Upper lobe of right lung (tissue), 1 donor: Measurements from ENCODE around the gene TMBIM1. TPM values are rescaled to one million over a fixed set of nuclear protein-coding genes. Genes with fewer than 3 reads are reported as not detected.

Experiments used
- ATAC-seq: fragments of 200-7000 bp; cut with Tn5 transposase; one replicate; pipeline ENCODE4 v1.9.1; 2020; ENCODE audit warnings: mild to moderate bottlenecking, moderate library complexity
- DNase-seq: peaks from one replicate; pipeline ENCODE4 v3.0.0-alpha.2; 2020
- H3K27ac ChIP-seq: fragments of 200-600 bp; one replicate; pipeline ENCODE4 v1.8.0; 2022
- H3K27me3 ChIP-seq: fragments of 200-600 bp; one replicate; pipeline ENCODE4 v1.8.0; 2022; ENCODE audit warnings: mild to moderate bottlenecking
- H3K36me3 ChIP-seq: fragments of 200-600 bp; one replicate; pipeline ENCODE4 v1.8.0; 2022
- H3K4me1 ChIP-seq: fragments of 200-600 bp; one replicate; pipeline ENCODE4 v1.8.0; 2022
- H3K4me3 ChIP-seq: fragments of 200-600 bp; one replicate; pipeline ENCODE4 v1.8.0; 2022; ENCODE audit warnings: mild to moderate bottlenecking
- H3K9me3 ChIP-seq: fragments of 200-600 bp; one replicate; pipeline ENCODE4 v1.8.0; 2022
- intact Hi-C: fragments of 100-400 bp; cut with DNase I; formaldehyde crosslinking; loops from one replicate; pipeline ENCODE4 v1.11.0; 2022
- total RNA-seq: library from RNA; stranded (reverse); fragmentation: NEBNext Ultra II Directional; extraction: Animal tissue kit (Norgen Biotek cat#: 25700); gene quantifications from one replicate; pipeline ENCODE4 v1.2.1, GENCODE V29; 2021
- TF ChIP-seq, protein P1 (sequence below): fragments of 200-600 bp; IDR thresholded peaks from one replicate; pipeline ENCODE4 v1.8.0; 2022; ENCODE audit warnings: antibody characterized with exemption
- donor health status: DM: no; HTN: yes; CAD: no; lungs with severe emphysema.

Gene TMBIM1
- total RNA-seq, 1 donor from 2014 or later, result 281 TPM

DNA sequence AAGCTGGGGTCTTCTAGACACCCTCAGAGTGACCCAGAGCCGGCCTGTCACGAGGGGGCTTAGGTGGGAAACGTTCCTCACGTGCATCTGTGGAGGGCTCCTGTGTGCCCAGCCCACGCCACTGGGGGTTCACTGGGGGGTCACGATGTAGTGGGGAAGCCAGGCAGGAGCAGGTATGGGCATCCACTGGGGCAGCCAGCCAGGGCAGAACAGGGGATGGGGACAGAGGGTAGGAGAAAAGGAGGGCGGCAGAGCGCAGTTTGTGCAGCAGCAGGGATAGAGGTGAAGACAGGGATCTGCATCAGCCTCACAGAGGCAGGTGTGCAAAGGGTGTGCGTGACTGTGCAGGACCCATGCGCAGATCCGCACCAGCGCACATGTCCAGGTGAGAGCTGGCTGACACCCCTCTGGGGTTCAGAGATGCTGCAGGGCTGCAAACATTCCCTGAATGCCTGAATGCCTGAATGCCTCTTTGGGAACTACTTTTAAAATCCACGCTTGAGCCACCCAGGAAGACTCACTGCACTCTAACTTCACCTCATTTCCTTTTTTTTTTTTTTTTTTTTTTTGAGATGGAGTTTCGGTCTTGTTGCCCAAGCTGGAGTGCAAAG is 11.9 kb downstream of the TMBIM1 start:
- Histone ChIP-seq H3K27me3 (no peaks in the 10 kb centered on the region), H3K27ac (no peak overlapping the region), H3K9me3 (no peaks in the 10 kb centered on the region), H3K36me3 (peaks cover 83% of the 10 kb centered on the region), H3K4me3 (no peak overlapping the region), H3K4me1 (peaks cover 40% of the 10 kb centered on the region)
- intact Hi-C loops, result no loop called here
- ATAC-seq, result no peak
- DNase-seq, result no peak
- TF ChIP-seq, protein P1, sequence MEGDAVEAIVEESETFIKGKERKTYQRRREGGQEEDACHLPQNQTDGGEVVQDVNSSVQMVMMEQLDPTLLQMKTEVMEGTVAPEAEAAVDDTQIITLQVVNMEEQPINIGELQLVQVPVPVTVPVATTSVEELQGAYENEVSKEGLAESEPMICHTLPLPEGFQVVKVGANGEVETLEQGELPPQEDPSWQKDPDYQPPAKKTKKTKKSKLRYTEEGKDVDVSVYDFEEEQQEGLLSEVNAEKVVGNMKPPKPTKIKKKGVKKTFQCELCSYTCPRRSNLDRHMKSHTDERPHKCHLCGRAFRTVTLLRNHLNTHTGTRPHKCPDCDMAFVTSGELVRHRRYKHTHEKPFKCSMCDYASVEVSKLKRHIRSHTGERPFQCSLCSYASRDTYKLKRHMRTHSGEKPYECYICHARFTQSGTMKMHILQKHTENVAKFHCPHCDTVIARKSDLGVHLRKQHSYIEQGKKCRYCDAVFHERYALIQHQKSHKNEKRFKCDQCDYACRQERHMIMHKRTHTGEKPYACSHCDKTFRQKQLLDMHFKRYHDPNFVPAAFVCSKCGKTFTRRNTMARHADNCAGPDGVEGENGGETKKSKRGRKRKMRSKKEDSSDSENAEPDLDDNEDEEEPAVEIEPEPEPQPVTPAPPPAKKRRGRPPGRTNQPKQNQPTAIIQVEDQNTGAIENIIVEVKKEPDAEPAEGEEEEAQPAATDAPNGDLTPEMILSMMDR, result no peak

DNA sequence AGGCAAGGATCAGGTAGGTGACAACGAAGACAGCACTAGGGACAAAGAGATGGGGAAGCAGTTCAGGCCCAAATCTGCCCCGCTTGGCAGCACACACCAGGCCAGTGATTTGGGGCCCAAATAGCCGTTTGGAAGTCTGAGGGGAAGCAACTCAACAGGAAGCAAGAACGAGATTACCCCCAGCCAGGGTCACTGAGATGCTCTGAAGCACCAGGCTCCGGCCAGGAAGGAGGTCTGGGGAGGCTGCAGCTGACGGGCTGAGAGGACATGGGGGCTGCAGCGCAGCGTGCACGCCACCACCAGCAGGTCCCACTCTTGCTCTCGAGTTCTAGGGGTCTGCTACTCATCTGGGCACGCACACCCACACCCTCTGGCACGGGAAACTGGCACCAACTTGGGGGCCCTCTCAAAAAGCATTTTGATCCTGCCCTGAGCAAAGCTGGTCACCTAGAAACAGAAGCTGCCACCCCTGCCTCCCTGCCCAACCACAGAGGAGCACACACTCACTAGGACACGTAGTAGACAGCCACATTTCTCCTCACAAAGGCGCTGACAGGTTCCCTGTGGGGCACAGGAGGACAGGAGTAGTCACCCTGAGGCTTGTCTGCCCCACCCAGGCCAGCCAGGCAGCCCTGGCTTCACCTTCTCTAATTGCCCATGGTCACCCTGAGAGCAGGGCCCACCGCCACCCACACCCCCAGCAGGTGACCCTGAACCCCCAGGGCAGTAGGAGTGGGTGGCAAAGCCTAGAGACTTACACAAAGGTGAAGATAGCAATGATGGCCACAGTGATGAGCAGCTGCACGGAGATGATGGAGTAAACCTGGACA is 13.6 kb downstream of the TMBIM1 start:
- H3K27me3 ChIP-seq, result no peaks in the 10 kb centered on the region
- H3K9me3 ChIP-seq, result no peaks in the 10 kb centered on the region
- DNase-seq (no peak), ATAC-seq (no peak)
- intact Hi-C loops, result no loop called here
- H3K4me3 ChIP-seq, result no peak overlapping the region
- H3K27ac ChIP-seq, result no peak overlapping the region
- H3K36me3 ChIP-seq, result peaks cover 99% of the 10 kb centered on the region
- peaks cover 24% of the 10 kb centered on the region for H3K4me1 ChIP-seq
- TF ChIP-seq, protein P1, result no peak

GRCh38 chr2:218277921-218278320 is 14.4 kb downstream of the TMBIM1 start:
- Histone ChIP-seq H3K36me3 (peaks cover 94% of the 10 kb centered on the region), H3K9me3 (no peaks in the 10 kb centered on the region), H3K4me1 (peaks cover 19% of the 10 kb centered on the region), H3K4me3 (no peak overlapping the region), H3K27me3 (no peaks in the 10 kb centered on the region), H3K27ac (no peak overlapping the region)
- DNase-seq (no peak), ATAC-seq (no peak)
- TF ChIP-seq, protein P1, result no peak
- intact Hi-C loops, result no loop called here

- H3K36me3 ChIP-seq, result peaks cover 87% of the 10 kb centered on the region
- H3K27ac ChIP-seq, result no peak overlapping the region
- no peaks in the 10 kb centered on the region for H3K27me3 ChIP-seq
- no peak overlapping the region for H3K4me3 ChIP-seq
- intact Hi-C loops, result no loop called here
- peaks cover 18% of the 10 kb centered on the region for H3K4me1 ChIP-seq
- ATAC-seq, result no peak
- TF ChIP-seq, protein P1, result no peak
- DNase-seq, result no peak
- H3K9me3 ChIP-seq, result no peaks in the 10 kb centered on the region
These were observed 15.1 kb downstream of the TMBIM1 start for GRCh38 chr2:218276986-218277755.

DNA sequence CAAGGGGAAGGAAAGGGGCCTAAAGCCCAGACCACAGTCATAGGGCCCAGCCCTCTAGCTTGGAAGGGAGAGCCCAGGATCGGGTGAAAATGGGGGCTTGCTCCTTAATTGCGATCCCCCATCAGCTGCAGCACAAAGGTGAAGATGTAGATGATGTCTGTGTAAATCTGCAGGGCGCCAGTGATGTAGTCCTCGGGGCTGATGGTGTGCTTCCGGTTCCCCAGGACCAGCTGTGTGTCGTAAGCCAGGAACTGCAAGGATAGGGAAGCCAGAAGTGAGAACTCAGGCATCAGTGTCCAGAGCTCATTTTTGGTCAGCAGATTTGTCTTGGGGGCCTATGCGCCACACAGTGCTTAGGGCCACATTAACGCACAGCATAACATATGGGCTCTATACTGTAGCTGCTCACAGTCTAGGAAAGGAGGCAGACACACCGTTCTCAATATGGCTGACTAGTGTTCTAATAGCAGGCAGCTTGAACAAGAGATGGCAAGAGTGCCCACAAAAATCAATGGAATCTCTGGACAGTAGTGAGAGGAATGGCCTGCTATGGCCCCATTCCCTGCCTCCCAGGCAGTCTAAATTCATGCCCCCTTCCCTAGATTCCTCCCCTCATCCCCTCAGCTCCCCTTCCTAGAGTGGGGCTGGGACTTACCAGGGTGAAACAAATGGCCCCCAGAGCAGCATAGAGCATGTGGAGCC is 16.8 kb downstream of the TMBIM1 start:
- intact Hi-C loops, result no loop called here
- no peak overlapping the region for H3K4me3 ChIP-seq
- no peak for DNase-seq
- H3K9me3 ChIP-seq, result no peaks in the 10 kb centered on the region
- TF ChIP-seq, protein P1, result no peak
- H3K27ac ChIP-seq, result peak overlapping the region; percentile 42
- peaks cover 70% of the 10 kb centered on the region for H3K36me3 ChIP-seq
- H3K27me3 ChIP-seq, result no peaks in the 10 kb centered on the region
- H3K4me1 ChIP-seq, result peaks cover 23% of the 10 kb centered on the region
- no peak for ATAC-seq
